VCaP (cell line): ENCODE data around the gene TRAF4.
"Not testable (repeated sequence)": the region's sequence is repeated elsewhere in the genome, so short reads cannot be mapped to it uniquely, and the experiment has no call there.

Source experiments
- H3K27ac ChIP-seq: fragments of 450-650 bp; 2 replicates; pipeline ENCODE4 v1.5.1; 2017
- TF ChIP-seq, protein P1 (sequence below): fragments of 450-650 bp; conservative IDR thresholded peaks from 2 replicates; pipeline ENCODE4 v1.5.1; 2017; ENCODE audit warnings: mild to moderate bottlenecking, moderate library complexity

Gene TRAF4

DNA sequence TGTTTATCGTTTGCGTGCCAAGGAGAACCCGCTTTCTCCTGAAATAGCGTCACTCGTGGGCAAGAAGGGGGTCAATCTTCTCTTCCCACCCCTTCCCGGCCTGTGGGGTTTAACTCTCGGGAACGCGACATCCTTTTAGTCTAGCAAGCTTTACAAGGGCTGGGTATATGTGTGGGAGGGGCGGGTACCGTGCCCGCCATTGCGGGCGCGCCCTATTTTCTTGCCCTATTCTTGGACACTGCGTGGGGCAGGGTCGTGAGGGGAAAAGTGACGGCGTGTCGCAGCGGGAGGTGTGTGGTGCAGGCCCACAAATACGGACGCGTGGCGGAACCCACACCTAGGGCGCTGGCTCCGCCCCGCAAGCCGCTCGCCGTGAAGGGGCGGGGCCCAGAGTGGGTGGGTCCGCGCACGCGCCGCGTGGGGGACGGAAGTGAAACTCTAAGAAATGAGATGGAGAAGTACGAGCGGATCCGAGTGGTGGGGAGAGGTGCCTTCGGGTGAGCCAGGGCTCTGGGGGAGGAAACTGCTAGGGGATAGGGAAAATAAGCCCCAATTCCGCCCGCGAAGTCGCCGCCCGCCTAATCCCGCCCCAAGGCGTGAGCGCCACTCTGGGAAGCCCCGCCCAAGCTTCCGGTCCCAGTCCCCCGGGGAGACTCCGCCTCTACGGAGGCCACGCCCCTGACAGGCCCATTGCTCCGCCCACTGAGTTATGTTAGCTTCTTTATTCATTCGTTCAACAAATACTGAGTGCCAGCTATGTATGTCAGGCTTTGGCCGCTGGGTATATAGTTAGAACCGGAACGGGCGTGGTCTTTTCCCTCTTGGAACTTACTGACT, 15.2 kb upstream of the TRAF4 start, which contains the start of gene NEK8:
TSS of gene NEK8 (plus strand) at position 425 of the 837 bp plus-strand sequence. CDS start at position 451, 26 bp downstream.
- TF ChIP-seq, protein P1, sequence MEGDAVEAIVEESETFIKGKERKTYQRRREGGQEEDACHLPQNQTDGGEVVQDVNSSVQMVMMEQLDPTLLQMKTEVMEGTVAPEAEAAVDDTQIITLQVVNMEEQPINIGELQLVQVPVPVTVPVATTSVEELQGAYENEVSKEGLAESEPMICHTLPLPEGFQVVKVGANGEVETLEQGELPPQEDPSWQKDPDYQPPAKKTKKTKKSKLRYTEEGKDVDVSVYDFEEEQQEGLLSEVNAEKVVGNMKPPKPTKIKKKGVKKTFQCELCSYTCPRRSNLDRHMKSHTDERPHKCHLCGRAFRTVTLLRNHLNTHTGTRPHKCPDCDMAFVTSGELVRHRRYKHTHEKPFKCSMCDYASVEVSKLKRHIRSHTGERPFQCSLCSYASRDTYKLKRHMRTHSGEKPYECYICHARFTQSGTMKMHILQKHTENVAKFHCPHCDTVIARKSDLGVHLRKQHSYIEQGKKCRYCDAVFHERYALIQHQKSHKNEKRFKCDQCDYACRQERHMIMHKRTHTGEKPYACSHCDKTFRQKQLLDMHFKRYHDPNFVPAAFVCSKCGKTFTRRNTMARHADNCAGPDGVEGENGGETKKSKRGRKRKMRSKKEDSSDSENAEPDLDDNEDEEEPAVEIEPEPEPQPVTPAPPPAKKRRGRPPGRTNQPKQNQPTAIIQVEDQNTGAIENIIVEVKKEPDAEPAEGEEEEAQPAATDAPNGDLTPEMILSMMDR: no peak
- H3K27ac ChIP-seq: peak within 1 kb of the TSS; percentile 100

DNA sequence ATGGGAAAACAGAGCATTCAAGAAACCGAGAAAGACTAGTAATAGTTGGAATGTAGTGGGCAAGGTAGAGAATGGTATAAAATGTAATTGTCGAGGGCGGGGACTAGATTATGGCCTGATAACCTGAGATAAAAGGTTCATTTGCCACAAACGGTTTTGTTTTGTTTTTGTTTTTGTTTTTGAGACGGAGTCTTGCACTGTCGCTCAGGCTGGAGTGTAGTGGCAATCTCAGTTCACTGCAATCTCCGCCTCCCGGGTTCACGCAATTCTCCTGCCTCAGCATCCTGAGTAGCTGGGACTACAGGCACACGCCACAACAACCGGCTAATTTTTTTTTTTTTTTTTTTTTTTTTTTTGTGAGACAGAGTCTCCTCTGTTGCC, 13.9 kb upstream of the TRAF4 start:
- H3K27ac ChIP-seq: peak overlapping the region; percentile 100
- TF ChIP-seq, protein P1: no peak

DNA sequence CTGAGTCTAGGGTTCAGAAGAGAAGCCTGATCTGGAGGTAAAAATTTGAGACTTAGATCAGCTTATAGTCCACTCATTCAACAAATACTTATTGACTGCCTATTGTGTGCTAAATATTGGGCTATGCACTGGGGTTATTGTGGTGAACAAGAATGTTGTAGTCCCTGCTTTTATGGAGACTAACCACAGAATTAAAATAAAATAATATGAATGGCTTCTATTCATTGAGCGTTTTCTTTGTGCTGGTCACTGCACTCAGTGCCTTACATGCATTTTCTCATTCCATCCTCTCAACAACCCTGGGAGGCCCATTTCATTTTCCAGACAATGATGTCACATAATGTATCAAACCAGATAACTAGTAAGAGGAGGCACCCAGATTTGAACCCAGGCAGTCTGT, 10.5 kb upstream of the TRAF4 start:
- TF ChIP-seq, protein P1: no peak
- no peak overlapping the region for H3K27ac ChIP-seq

DNA sequence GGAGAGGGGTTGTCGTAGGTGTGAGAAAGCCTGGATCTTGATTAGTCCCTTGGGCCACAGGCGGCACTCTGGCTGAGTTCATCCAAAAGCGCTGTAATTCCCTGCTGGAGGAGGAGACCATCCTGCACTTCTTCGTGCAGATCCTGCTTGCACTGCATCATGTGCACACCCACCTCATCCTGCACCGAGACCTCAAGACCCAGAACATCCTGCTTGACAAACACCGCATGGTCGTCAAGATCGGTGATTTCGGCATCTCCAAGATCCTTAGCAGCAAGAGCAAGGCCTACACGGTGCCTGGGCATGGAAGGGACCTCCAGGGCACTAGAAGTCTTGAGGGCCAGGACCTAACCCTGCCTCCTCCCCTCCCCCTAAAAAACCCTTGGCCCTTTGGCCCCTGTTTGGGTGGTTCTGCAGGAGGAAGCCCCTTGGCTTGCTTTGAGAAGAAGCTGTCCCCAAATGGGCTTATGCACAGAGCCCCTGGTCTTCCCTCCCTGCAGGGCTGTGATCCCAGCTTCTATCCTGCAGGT, 9.0 kb upstream of the TRAF4 start:
- no peak overlapping the region for H3K27ac ChIP-seq
- TF ChIP-seq, protein P1: no peak

DNA sequence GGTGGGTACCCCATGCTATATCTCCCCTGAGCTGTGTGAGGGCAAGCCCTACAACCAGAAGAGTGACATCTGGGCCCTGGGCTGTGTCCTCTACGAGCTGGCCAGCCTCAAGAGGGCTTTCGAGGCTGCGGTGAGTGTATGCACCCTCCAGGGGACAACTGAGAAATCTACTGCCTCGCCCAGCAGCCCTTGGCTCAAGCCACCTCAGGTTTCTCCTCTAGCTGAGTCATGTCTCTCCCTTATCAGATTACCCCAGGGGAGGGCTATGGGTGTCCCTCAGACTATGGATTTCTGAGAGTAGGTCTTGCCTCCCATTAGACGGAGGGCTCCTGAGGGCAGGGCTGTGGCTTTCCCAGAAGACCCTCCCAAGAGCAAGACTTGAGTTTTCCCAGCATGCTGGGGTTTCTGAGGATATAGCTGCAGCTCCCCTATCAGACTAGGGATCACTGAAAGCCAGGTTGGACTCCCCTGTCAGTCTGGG, 8.5 kb upstream of the TRAF4 start:
- TF ChIP-seq, protein P1: no peak
- no peak overlapping the region for H3K27ac ChIP-seq

DNA sequence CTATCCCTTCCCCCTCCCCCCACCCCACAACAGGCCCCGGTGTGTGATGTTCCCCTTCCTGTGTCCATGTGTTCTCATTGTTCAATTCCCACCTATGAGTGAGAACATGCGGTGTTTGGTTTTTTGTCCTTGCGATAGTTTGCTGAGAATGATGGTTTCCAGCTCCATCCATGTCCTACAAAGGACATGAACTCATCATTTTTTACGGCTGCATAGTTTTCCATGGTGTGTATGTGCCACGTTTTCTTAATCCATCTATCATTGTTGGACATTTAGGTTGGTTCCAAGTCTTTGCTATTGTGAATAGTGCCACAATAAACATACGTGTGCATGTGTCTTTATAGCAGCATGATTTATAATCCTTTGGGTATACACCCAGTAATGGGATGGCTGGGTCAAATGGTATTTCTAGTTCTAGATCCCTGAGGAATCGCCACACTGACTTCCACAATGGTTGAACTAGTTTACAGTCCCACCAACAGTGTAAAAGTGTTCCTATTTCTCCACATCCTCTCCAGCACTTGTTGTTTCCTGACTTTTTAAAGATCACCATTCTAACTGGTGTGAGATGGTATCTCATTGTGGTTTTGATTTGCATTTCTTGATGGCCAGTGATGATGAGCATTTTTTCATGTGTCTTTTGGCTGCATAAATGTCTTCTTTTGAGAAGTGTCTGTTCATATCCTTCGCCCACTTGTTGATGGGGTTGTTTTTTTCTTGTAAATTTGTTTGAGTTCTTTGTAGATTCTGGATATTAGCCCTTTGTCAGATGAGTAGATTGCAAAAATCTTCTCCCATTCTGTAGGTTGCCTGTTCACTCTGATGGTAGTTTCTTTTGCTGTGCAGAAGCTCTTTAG, 7.7 kb upstream of the TRAF4 start:
- H3K27ac ChIP-seq: not testable (repeated sequence)

DNA sequence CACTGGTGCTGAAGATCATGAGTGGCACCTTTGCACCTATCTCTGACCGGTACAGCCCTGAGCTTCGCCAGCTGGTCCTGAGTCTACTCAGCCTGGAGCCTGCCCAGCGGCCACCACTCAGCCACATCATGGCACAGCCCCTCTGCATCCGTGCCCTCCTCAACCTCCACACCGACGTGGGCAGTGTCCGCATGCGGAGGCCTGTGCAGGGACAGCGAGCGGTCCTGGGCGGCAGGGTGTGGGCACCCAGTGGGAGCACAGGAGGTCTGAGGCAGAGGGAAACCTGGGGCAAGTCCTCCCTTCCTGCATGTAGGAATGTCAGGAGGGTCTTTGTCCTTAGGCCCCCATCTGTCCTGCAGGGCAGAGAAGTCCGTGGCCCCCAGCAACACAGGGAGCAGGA, 6.5 kb upstream of the TRAF4 start:
- no peak overlapping the region for H3K27ac ChIP-seq
- TF ChIP-seq, protein P1: no peak
